Mesendoderm (in vitro differentiated cells): ENCODE measurements around the gene CDH16.
"Not testable (repeated sequence)": the region's sequence is repeated elsewhere in the genome, so short reads cannot be mapped to it uniquely, and the experiment has no call there.

ENCODE experiments used
- DNase-seq: peaks from one replicate; pipeline ENCODE4 v3.0.0; 2013
- H2AK5ac ChIP-seq: 2 replicates; pipeline ENCODE4 v1.6.1; 2013; ENCODE audit warnings: low read length, inconsistent platforms
- H2BK120ac ChIP-seq: 2 replicates; pipeline ENCODE4 v1.6.1; 2013; ENCODE audit warnings: low read depth, mild to moderate bottlenecking, low read length, moderate library complexity, mixed read lengths
- H2BK15ac ChIP-seq: replicated peaks from 2 replicates; pipeline ENCODE4 v1.6.1; 2013; ENCODE audit warnings: low read depth, mild to moderate bottlenecking, moderate library complexity
- H2BK5ac ChIP-seq: 2 replicates; pipeline ENCODE4 v1.6.1; 2013; ENCODE audit warnings: low read length, inconsistent platforms
- H3K18ac ChIP-seq: 2 replicates; pipeline ENCODE4 v1.6.1; 2013; ENCODE audit warnings: mild to moderate bottlenecking, low read length, mixed read lengths
- H3K23ac ChIP-seq: one replicate; pipeline ENCODE4 v1.6.1; 2013; ENCODE audit warnings: low read length
- H3K27ac ChIP-seq: 2 replicates; pipeline ENCODE4 v1.5.1; 2013; ENCODE audit warnings: low read depth, mild to moderate bottlenecking, inconsistent platforms, low read length, moderate library complexity
- H3K27me3 ChIP-seq: 2 replicates; pipeline ENCODE4 v1.6.1; 2013; ENCODE audit warnings: low read length, control low read depth, mild to moderate bottlenecking, inconsistent platforms; ENCODE audit not compliant: insufficient read depth, poor library complexity
- H3K36me3 ChIP-seq: 2 replicates; pipeline ENCODE4 v1.6.1; 2013; ENCODE audit warnings: low read length, inconsistent platforms; ENCODE audit not compliant: control insufficient read depth, insufficient read depth
- H3K4ac ChIP-seq: one replicate; pipeline ENCODE4 v1.6.1; 2013; ENCODE audit warnings: low read depth, mild to moderate bottlenecking, low read length, moderate library complexity
- H3K4me1 ChIP-seq: 2 replicates; pipeline ENCODE4 v1.6.1; 2013; ENCODE audit warnings: low read depth, low read length, inconsistent platforms; ENCODE audit not compliant: control insufficient read depth
- H3K4me2 ChIP-seq: 2 replicates; pipeline ENCODE4 v1.6.1; 2013; ENCODE audit warnings: low read length
- H3K4me3 ChIP-seq: 2 replicates; pipeline ENCODE4 v1.5.1; 2013; ENCODE audit warnings: mild to moderate bottlenecking, low read length
- H3K56ac ChIP-seq: one replicate; pipeline ENCODE4 v1.6.1; 2013; ENCODE audit warnings: low read length
- H3K79me1 ChIP-seq: 2 replicates; pipeline ENCODE4 v1.6.1; 2013; ENCODE audit warnings: low read length, inconsistent platforms
- H3K79me2 ChIP-seq: 2 replicates; pipeline ENCODE4 v1.6.1; 2013; ENCODE audit warnings: mild to moderate bottlenecking, low read length; ENCODE audit not compliant: control insufficient read depth, insufficient read depth
- H3K9ac ChIP-seq: 2 replicates; pipeline ENCODE4 v1.6.1; 2013; ENCODE audit warnings: low read length, inconsistent platforms
- H4K5ac ChIP-seq: one replicate; pipeline ENCODE4 v1.6.1; 2013; ENCODE audit warnings: low read length
- H4K8ac ChIP-seq: one replicate; pipeline ENCODE4 v1.6.1; 2013; ENCODE audit warnings: low read depth, mild to moderate bottlenecking, control low read depth, low read length, moderate library complexity
- WGBS: extraction: QIAGEN DNeasy Blood & Tissue Kit; methylation state at CpG from one replicate; pipeline ENCODE4 v1.1.7; 2013; ENCODE audit warnings: low lambda C conversion rate, missing lambda C conversion rate; ENCODE audit not compliant: insufficient coverage; ENCODE audit errors: extremely low coverage; 5-methylcytosine and 5-hydroxymethylcytosine counted together

CDH16 gene

DNA sequence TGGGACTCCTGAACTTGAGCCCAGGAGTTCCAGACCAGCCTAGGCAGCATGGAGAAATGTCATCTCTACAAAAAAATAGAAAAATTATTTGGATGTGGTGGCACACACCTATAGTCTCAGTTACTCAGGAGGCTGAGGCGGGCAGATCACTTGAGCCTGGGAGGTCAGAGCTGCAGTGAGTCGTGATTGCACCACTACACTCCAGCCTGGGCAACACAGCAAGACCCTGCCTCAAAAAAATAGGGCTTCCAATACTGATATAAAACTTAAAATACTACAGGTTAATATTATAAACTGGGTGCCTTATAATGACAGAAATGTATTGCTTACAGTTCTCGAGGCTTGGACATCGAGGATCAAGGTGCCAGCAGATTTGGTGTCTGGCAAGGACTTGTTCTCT lies 27.3 kb upstream of the CDH16 start:
- no peak for DNase-seq

GRCh38 chr16:66944971-66945370 lies 26.3 kb upstream of the CDH16 start:
- H2BK15ac ChIP-seq, H3K79me1 ChIP-seq, H3K27ac ChIP-seq, H3K23ac ChIP-seq, H3K56ac ChIP-seq, H3K9ac ChIP-seq, H3K4me1 ChIP-seq, DNase-seq, H3K4ac ChIP-seq, H3K79me2 ChIP-seq, H3K4me2 ChIP-seq, H4K5ac ChIP-seq, H4K8ac ChIP-seq, H3K4me3 ChIP-seq, H2BK120ac ChIP-seq, H3K18ac ChIP-seq, H2BK5ac ChIP-seq, H2AK5ac ChIP-seq, H3K36me3 ChIP-seq: not testable (repeated sequence)
- no CpG with 5 or more reads among the region's 9 CpGs for WGBS
- H3K27me3 ChIP-seq, result peaks cover 11% of the 10 kb centered on the region

More for the DNA sequence above, 27.3 kb upstream of the CDH16 start:
- Histone ChIP-seq H3K18ac (no peak overlapping the region), H4K8ac (no peak overlapping the region), H2BK15ac (no peak overlapping the region), H3K4ac (no peak overlapping the region), H3K23ac (no peak overlapping the region), H2BK120ac (no peak overlapping the region), H2AK5ac (no peak overlapping the region), H3K4me3 (no peak overlapping the region), H3K27me3 (peaks cover 11% of the 10 kb centered on the region), H3K9ac (no peak overlapping the region), H3K4me2 (no peak overlapping the region), H4K5ac (no peak overlapping the region), H3K4me1 (no peaks in the 10 kb centered on the region), H3K36me3 (peaks cover 2% of the 10 kb centered on the region), H3K27ac (no peak overlapping the region), H3K79me2 (no peaks in the 10 kb centered on the region), H2BK5ac (no peak overlapping the region), H3K56ac (no peak overlapping the region), H3K79me1 (no peaks in the 10 kb centered on the region)
- WGBS, result no CpG with 5 or more reads among the region's 4 CpGs

DNA sequence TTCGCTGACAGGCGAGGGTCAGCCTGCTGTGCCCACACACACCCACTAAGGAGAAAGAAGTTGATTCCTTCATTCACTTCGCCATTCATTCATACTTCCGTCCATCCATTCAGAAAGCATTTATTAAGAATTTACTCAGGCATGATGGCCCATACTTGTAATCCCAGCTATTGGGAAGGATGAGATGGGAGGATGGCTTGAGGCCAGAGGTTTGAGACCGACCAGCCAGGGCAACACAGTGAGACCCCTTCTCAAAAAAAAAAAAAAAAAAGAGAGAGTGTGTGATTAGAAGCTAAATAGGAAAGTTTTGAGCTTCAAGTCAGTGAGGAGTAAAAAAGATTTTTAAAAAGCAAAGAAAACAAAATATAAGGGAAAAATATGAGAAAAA lies 25.4 kb upstream of the CDH16 start:
- Histone ChIP-seq H3K4me1 (no peaks in the 10 kb centered on the region), H3K4ac (no peak overlapping the region), H3K18ac (no peak overlapping the region), H3K56ac (no peak overlapping the region), H3K4me3 (no peak overlapping the region), H3K36me3 (peaks cover 2% of the 10 kb centered on the region), H3K27me3 (peaks cover 6% of the 10 kb centered on the region), H2BK5ac (no peak overlapping the region), H4K5ac (no peak overlapping the region), H2AK5ac (no peak overlapping the region), H3K9ac (no peak overlapping the region), H3K4me2 (no peak overlapping the region), H3K27ac (no peak overlapping the region), H3K79me2 (no peaks in the 10 kb centered on the region), H3K23ac (no peak overlapping the region), H3K79me1 (no peaks in the 10 kb centered on the region), H2BK15ac (no peak overlapping the region), H2BK120ac (no peak overlapping the region), H4K8ac (no peak overlapping the region)
- WGBS, result no CpG with 5 or more reads among the region's 5 CpGs
- DNase-seq, result no peak

DNA sequence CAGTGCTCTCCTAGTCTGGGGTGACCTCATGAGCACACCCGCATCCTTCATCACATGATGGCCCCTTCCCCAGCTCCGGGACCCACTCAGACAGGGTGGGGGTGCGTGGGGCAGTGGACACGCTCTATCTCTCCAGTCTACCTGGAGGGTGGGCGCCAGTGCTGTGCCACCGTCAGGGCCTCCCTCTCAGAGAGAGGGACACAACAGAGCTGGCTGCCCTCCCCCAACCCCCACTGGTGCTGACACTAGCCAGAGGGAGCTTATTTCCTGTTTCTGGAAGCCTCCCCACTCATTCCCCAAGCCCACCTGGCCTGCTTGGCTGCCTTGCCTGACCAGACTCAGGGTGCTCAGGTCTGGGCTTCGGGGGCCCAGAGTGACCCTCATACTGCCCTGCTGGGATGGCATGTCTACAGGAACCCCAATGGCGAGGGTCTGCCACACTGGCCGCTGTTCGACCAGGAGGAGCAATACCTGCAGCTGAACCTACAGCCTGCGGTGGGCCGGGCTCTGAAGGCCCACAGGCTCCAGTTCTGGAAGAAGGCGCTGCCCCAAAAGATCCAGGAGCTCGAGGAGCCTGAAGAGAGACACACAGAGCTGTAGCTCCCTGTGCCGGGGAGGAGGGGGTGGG lies 24.9 kb upstream of the CDH16 start:
- Histone ChIP-seq H3K4ac (no peak overlapping the region), H3K9ac (no peak overlapping the region), H3K4me3 (no peak overlapping the region), H3K79me1 (no peaks in the 10 kb centered on the region), H2BK120ac (no peak overlapping the region), H3K18ac (no peak overlapping the region), H3K4me2 (no peak overlapping the region), H3K79me2 (no peaks in the 10 kb centered on the region), H2AK5ac (no peak overlapping the region), H3K36me3 (peaks cover 2% of the 10 kb centered on the region), H3K27ac (no peak overlapping the region), H4K5ac (no peak overlapping the region), H2BK15ac (no peak overlapping the region), H3K27me3 (peaks cover 3% of the 10 kb centered on the region), H3K23ac (no peak overlapping the region), H4K8ac (no peak overlapping the region), H2BK5ac (no peak overlapping the region), H3K4me1 (no peaks in the 10 kb centered on the region), H3K56ac (no peak overlapping the region)
- no peak for DNase-seq
- no CpG with 5 or more reads among the region's 15 CpGs for WGBS

- no peaks in the 10 kb centered on the region for H3K79me2 ChIP-seq
- H3K18ac ChIP-seq, result no peak overlapping the region
- H2BK5ac ChIP-seq, result no peak overlapping the region
- no peak overlapping the region for H3K4ac ChIP-seq
- H2BK120ac ChIP-seq, result no peak overlapping the region
- H3K36me3 ChIP-seq, result peaks cover 2% of the 10 kb centered on the region
- peaks cover under 1% of the 10 kb centered on the region for H3K27me3 ChIP-seq
- H2AK5ac ChIP-seq, result no peak overlapping the region
- no peak overlapping the region for H3K56ac ChIP-seq
- no peak for DNase-seq
- no peak overlapping the region for H3K9ac ChIP-seq
- no peak overlapping the region for H3K27ac ChIP-seq
- H3K4me3 ChIP-seq, result no peak overlapping the region
- H3K4me1 ChIP-seq, result no peaks in the 10 kb centered on the region
- no peak overlapping the region for H3K23ac ChIP-seq
- no peak overlapping the region for H4K5ac ChIP-seq
- H3K79me1 ChIP-seq, result no peaks in the 10 kb centered on the region
- H2BK15ac ChIP-seq, result no peak overlapping the region
- H4K8ac ChIP-seq, result no peak overlapping the region
- H3K4me2 ChIP-seq, result no peak overlapping the region
- no CpG with 5 or more reads among the region's 5 CpGs for WGBS
Measured at GRCh38 chr16:66942981-66943380, 24.3 kb upstream of the CDH16 start.

DNA sequence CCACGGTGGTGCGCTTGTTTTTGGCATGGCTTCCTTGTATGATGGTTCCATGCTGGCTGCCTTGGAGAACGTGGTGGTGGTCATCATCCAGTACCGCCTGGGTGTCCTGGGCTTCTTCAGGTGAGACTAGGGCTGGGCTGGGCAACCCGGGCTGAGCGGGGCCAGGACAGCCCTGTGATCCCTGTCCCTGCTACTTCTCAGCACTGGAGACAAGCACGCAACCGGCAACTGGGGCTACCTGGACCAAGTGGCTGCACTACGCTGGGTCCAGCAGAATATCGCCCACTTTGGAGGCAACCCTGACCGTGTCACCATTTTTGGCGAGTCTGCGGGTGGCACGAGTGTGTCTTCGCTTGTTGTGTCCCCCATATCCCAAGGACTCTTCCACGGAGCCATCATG lies 21.6 kb upstream of the CDH16 start:
- no peak overlapping the region for H3K9ac ChIP-seq
- H3K23ac ChIP-seq, result no peak overlapping the region
- peaks cover 2% of the 10 kb centered on the region for H3K36me3 ChIP-seq
- no peak overlapping the region for H2BK120ac ChIP-seq
- H3K27ac ChIP-seq, result no peak overlapping the region
- H3K27me3 ChIP-seq, result no peaks in the 10 kb centered on the region
- WGBS, result no CpG with 5 or more reads among the region's 16 CpGs
- H2AK5ac ChIP-seq, result no peak overlapping the region
- no peak overlapping the region for H4K8ac ChIP-seq
- no peaks in the 10 kb centered on the region for H3K79me2 ChIP-seq
- no peak overlapping the region for H3K56ac ChIP-seq
- no peak for DNase-seq
- no peaks in the 10 kb centered on the region for H3K79me1 ChIP-seq
- no peak overlapping the region for H3K4me2 ChIP-seq
- no peaks in the 10 kb centered on the region for H3K4me1 ChIP-seq
- H2BK15ac ChIP-seq, result no peak overlapping the region
- no peak overlapping the region for H2BK5ac ChIP-seq
- H4K5ac ChIP-seq, result no peak overlapping the region
- H3K18ac ChIP-seq, result no peak overlapping the region
- no peak overlapping the region for H3K4ac ChIP-seq
- no peak overlapping the region for H3K4me3 ChIP-seq
